Activated B cell treated with CpG ODN at 0.5 μM for 24 hours (primary cell): Measurements from ENCODE around the gene ADORA3. TPM values are rescaled to one million over a fixed set of nuclear protein-coding genes. Genes with fewer than 3 reads are reported as not detected.

Experiments
- ATAC-seq: fragments of 200-7000 bp; cut with Tn5 transposase; one replicate; pipeline ENCODE4 v1.10.0; 2021; ENCODE audit warnings: low read depth, mild to moderate bottlenecking, moderate library complexity
- CTCF ChIA-PET: fragments of 350-600 bp; sonication (Branson Sonifier 250); formaldehyde crosslinking; loops from one replicate; lab custom pipeline; 2021; ENCODE audit warnings: antibody characterized with exemption; lab: Charles Lee
- POLR2A ChIA-PET: fragments of 350-600 bp; sonication (Branson Sonifier 250); formaldehyde crosslinking; loops from one replicate; lab custom pipeline; 2021; ENCODE audit warnings: antibody characterized with exemption; lab: Charles Lee
- DNase-seq: peaks from one replicate; pipeline ENCODE4 v3.0.0; 2022
- H3K27ac Mint-ChIP-seq: one replicate; pipeline ENCODE4 v1.8.0; 2020; ENCODE audit warnings: mixed read lengths
- H3K27me3 Mint-ChIP-seq: one replicate; pipeline ENCODE4 v1.8.0; 2021; ENCODE audit warnings: mixed read lengths
- H3K36me3 Mint-ChIP-seq: one replicate; pipeline ENCODE4 v1.8.0; 2021; ENCODE audit warnings: low read depth, mixed read lengths
- H3K4me1 Mint-ChIP-seq: one replicate; pipeline ENCODE4 v1.8.0; 2021; ENCODE audit warnings: mixed read lengths
- H3K4me3 Mint-ChIP-seq: one replicate; pipeline ENCODE4 v1.8.0; 2020; ENCODE audit warnings: mild to moderate bottlenecking, mixed read lengths
- H3K9me3 Mint-ChIP-seq: one replicate; pipeline ENCODE4 v1.8.0; 2020; ENCODE audit warnings: mixed read lengths
- intact Hi-C: fragments of 100-400 bp; cut with micrococcal nuclease; formaldehyde crosslinking; loops from one replicate; pipeline ENCODE4 v1.15.1; 2024
- total RNA-seq: library from RNA; stranded (reverse); gene quantifications from 2 replicates; pipeline ENCODE4 v1.2.3, GENCODE V29; 2022
- TF ChIP-seq, protein P1 (sequence below): fragments of 200-600 bp; IDR thresholded peaks from one replicate; pipeline ENCODE4 v1.8.0; 2022; ENCODE audit warnings: antibody characterized with exemption, mild to moderate bottlenecking

The ADORA3 gene
- total RNA-seq, 1 donor from 2014 or later = not detected

DNA sequence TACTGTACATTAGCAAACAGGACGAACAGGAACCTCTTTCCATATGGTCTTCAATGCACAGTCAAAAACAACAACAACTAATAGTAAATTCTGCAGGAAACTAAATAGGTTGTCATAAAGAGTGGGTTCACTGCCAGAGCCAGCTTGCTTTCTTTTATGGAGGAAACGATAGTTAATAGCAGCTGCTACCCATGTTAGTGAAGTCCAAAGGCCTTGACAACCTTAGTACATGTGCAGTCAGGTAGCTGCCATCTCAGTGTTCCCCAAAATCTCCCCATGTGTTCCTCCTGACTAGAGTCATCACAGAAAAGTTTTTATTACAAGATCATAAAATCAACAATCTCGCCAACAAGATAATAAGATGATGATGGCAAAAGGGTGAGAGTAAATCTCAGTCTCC lies 16.6 kb upstream of the ADORA3 start:
- no peak for ATAC-seq
- no peak overlapping the region for H3K27ac Mint-ChIP-seq
- DNase-seq = no peak
- H3K4me3 Mint-ChIP-seq = no peak overlapping the region
- ChIA-PET CTCF (no interaction called here), POLR2A (no interaction called here)
- H3K4me1 Mint-ChIP-seq = peaks cover 32% of the 10 kb centered on the region
- H3K27me3 Mint-ChIP-seq = no peaks in the 10 kb centered on the region
- TF ChIP-seq, protein P1, sequence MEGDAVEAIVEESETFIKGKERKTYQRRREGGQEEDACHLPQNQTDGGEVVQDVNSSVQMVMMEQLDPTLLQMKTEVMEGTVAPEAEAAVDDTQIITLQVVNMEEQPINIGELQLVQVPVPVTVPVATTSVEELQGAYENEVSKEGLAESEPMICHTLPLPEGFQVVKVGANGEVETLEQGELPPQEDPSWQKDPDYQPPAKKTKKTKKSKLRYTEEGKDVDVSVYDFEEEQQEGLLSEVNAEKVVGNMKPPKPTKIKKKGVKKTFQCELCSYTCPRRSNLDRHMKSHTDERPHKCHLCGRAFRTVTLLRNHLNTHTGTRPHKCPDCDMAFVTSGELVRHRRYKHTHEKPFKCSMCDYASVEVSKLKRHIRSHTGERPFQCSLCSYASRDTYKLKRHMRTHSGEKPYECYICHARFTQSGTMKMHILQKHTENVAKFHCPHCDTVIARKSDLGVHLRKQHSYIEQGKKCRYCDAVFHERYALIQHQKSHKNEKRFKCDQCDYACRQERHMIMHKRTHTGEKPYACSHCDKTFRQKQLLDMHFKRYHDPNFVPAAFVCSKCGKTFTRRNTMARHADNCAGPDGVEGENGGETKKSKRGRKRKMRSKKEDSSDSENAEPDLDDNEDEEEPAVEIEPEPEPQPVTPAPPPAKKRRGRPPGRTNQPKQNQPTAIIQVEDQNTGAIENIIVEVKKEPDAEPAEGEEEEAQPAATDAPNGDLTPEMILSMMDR = no peak
- no peaks in the 10 kb centered on the region for H3K9me3 Mint-ChIP-seq
- intact Hi-C loops = no loop called here
- H3K36me3 Mint-ChIP-seq = no peaks in the 10 kb centered on the region

DNA sequence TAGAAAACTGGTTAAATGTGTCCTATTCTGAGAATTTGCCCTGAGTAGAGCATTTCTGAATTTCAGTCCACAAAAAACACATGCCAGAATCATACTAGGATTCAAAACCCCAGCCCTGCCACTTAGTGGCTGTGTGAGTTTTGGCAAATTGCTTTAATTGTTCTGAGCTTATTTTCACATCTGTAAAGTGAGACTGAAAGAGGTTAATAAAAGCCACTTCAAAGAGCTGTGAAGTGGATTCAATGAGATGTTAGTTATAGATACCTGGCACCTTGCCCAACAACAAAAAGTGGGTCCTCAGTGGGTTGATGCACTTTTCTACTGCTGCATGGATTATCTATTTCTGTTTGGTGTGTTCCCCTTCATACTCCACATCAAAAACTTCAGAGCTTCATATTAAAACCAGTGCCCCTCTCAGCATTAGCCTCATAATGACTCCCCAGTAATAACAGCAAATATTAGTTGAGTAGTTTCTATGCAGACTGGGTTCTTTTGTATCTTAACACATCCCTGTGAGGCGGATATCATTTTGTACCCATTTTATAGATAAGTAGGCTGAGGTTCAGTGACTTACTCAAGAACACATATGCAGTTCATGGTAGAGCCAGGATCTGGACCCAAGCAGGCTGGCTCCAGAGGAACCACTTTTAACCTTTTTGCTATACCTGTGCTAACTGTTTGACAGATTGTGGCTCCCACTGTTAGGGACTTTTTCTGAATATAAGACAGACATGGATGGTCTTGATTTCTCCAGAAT lies 14.2 kb upstream of the ADORA3 start:
- peak overlapping the region; percentile 15 for H3K4me3 Mint-ChIP-seq
- peak overlapping the region; percentile 84 for H3K27ac Mint-ChIP-seq
- DNase-seq = no peak
- H3K9me3 Mint-ChIP-seq = no peaks in the 10 kb centered on the region
- H3K27me3 Mint-ChIP-seq = no peaks in the 10 kb centered on the region
- ATAC-seq = no peak
- intact Hi-C loops = loop anchor here (5.0 kb wide), 1 partner anchor 35 kb away; no protein-coding TSS in a partner anchor
- ChIA-PET POLR2A (interaction anchor here (0.7 to 2.1 kb wide), 3 partner anchors 10 to 1440 kb away, joined by 3 to 24 read pairs (median 3); no protein-coding TSS in a partner anchor), CTCF (interaction anchor here (0.6 to 3.2 kb wide), 5 partner anchors 10 to 183 kb away, joined by 3 to 21 read pairs (median 4); no protein-coding TSS in a partner anchor)
- TF ChIP-seq, protein P1 = no peak
- peaks cover 41% of the 10 kb centered on the region for H3K4me1 Mint-ChIP-seq
- H3K36me3 Mint-ChIP-seq = no peaks in the 10 kb centered on the region

DNA sequence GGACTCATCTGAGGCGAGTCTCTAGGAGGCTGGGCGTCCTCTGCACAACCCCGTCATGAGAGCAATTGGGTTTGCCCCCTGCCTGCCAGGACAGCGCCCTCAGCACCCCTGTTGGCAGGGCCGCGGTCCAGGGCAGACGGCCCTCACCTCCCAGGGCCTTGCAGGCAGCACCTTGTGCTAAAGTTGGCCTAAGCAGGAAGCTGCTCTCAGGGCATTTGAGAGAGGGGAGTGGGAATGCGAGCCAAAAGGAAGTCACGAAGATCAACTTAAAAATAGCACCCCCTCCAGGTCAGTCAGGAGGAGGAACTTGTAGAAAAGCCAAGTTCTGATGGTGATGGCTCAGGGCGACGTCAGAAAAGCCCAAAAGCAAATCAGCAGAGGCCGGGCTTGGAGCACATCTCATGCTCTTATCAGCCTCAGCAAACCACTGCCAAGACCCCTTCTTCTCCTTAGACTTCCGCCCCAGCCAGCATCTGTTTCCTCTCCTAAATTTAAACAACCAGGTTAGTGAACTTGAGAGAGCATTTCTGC lies 12.6 kb upstream of the ADORA3 start:
- DNase-seq = peak; percentile 50
- ChIA-PET POLR2A (interaction anchor here (1.1 to 2.7 kb wide), 7 partner anchors 8 to 222 kb away, joined by 3 to 24 read pairs (median 5); partner anchors contain the start of genes C1orf162 and RAP1A), CTCF (interaction anchor here (1.0 to 3.2 kb wide), 6 partner anchors 8 to 173 kb away, joined by 3 to 21 read pairs (median 4); no protein-coding TSS in a partner anchor)
- TF ChIP-seq, protein P1 = peak; percentile 27
- Mint-ChIP-seq H3K4me1 (peaks cover 41% of the 10 kb centered on the region), H3K36me3 (no peaks in the 10 kb centered on the region), H3K9me3 (no peaks in the 10 kb centered on the region), H3K4me3 (peak overlapping the region; percentile 87), H3K27me3 (no peaks in the 10 kb centered on the region), H3K27ac (peak overlapping the region; percentile 84)
- intact Hi-C loops = loop anchor here (1.0 to 5.0 kb wide), 2 partner anchors 8 to 36 kb away; no protein-coding TSS in a partner anchor
- peak; percentile 74 for ATAC-seq

DNA sequence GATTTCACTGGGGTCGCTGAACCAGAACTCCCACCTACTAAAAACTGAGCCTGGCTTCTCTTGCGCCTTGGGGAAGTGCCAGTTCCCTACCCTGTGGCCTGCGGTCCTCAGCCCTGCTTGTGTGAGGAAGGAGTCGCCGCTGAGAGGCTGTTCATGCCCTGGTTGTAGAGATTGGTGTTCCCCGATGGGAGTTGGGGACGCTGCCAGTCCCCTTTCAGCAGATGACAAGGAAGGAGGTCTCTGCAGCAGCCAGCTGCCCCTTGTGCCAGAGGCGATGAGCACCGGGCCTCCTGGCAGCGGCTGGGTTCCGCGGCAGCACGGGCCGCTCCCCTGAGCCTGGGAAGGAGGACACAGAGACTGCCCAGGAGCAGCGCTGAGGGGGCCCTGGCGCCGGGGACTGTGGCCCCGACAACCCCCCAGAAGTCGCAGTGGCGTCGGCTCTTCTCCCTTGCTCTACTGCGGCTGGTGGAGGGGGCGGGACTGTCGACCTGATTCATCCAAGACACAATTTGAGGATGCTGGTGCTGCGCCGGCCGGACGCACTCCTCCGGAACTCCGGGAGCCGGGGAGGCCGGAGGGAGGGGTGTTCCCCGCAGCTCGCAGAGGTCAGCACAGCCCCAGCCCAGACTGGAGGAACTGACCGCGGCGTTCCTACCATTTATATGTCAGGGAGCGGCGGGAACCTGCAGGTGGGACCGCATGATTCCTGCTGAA lies 12.0 kb upstream of the ADORA3 start:
- intact Hi-C loops = loop anchor here (1.0 to 5.0 kb wide), 2 partner anchors 7 to 37 kb away; no protein-coding TSS in a partner anchor
- Mint-ChIP-seq H3K4me1 (peaks cover 41% of the 10 kb centered on the region), H3K4me3 (peak overlapping the region; percentile 87), H3K9me3 (no peaks in the 10 kb centered on the region), H3K27me3 (no peaks in the 10 kb centered on the region), H3K36me3 (no peaks in the 10 kb centered on the region), H3K27ac (peak overlapping the region; percentile 87)
- ChIA-PET CTCF (interaction anchor here (0.6 to 3.2 kb wide), 4 partner anchors 7 to 232 kb away, joined by 3 to 21 read pairs (median 4); no protein-coding TSS in a partner anchor), POLR2A (interaction anchor here (0.6 to 2.7 kb wide), 8 partner anchors 7 to 101 kb away, joined by 3 to 24 read pairs (median 4); partner anchors contain the start of gene C1orf162)
- DNase-seq = peak; percentile 39
- TF ChIP-seq, protein P1 = no peak
- peak; percentile 54 for ATAC-seq
